Adrenal gland (tissue), 12 donors: ENCODE measurements around the gene AP2A1. TPM values are rescaled to one million over a fixed set of nuclear protein-coding genes. Genes with fewer than 3 reads are reported as not detected.

Experiments
- DNase-seq, 7 donors: peaks; one replicate each; pipeline ENCODE4 v3.0.0-alpha.2; 2019 to 2020
- H3K27ac ChIP-seq, 5 donors: fragments of 200-600 bp; sonication (generic) in 4 of 5; 1 replicate in 3 of 5; 2 replicates in 2 of 5; pipeline versions ENCODE4 v1.5.1 to v1.8.0; 2016 to 2020; ENCODE audit warnings: mild to moderate bottlenecking in 1 of 5
- H3K27me3 ChIP-seq: fragments of 200-600 bp; 2 replicates; pipeline ENCODE4 v1.8.0; 2021
- H3K36me3 ChIP-seq, 2 donors: fragments of 200-600 bp; replicated peaks in 1 of 2; 1 replicate in 1 of 2; 2 replicates in 1 of 2; pipeline versions ENCODE4 v1.5.1 to v1.8.0; 2018 to 2022
- H3K4me1 ChIP-seq, 2 donors: fragments of 200-600 bp; replicated peaks in 1 of 2; 1 replicate in 1 of 2; 2 replicates in 1 of 2; pipeline versions ENCODE4 v1.5.1 to v1.8.0; 2018 to 2021
- H3K4me3 ChIP-seq, 4 donors: fragments of 200-600 bp; sonication (generic) in 3 of 4; one replicate each; pipeline ENCODE4 v1.5.1; 2016 to 2018
- H3K9me3 ChIP-seq, 3 donors: fragments of 200-600 bp; sonication (generic) in 1 of 3; replicated peaks in 1 of 3; 1 replicate in 2 of 3; 2 replicates in 1 of 3; pipeline versions ENCODE4 v1.5.1 to v1.8.0; 2016 to 2021
- CTCF ChIP-seq, 6 experiments: fragments of 450-650 bp in 4 of 6; fragments of 200-600 bp in 2 of 6; sonication (generic) in 1 of 6; IDR thresholded peaks; 1 replicate in 5 of 6; 2 replicates in 1 of 6; pipeline versions ENCODE4 v1.5.1 to v1.8.0; 2016 to 2021; ENCODE audit warnings: antibody characterized with exemption in 6 of 6, mild to moderate bottlenecking in 2 of 6, moderate library complexity in 1 of 6
- POLR2A ChIP-seq, 2 donors: fragments of 450-650 bp; IDR thresholded peaks; one replicate each; pipeline ENCODE4 v1.6.1; 2017; ENCODE audit warnings: antibody characterized with exemption in 2 of 2, mild to moderate bottlenecking in 2 of 2, moderate library complexity in 1 of 2
- WGBS, 4 donors: extraction: QIAGEN DNeasy Blood & Tissue Kit in 2 of 4; methylation state at CpG; one replicate each; pipeline versions ENCODE4 v1.1.5 to v1.1.7; 2013 to 2017; 5-methylcytosine and 5-hydroxymethylcytosine counted together
- intact Hi-C, 2 donors: fragments of 100-400 bp; cut with DNase I; formaldehyde crosslinking; loops; one replicate each; pipeline versions ENCODE4 v1.14.1 to v1.15.0; 2022 to 2023
- polyA plus RNA-seq, 3 donors: library from polyadenylated mRNA; stranded (reverse); fragments of 200-250 nt in 2 of 3; fragments of 350-450 nt in 1 of 3; fragmentation: Illumina TruSeq in 1 of 3; extraction: RNeasy Lipid Tissue Mini Kit (QIAGEN cat#74804) in 1 of 3; gene quantifications; one replicate each; pipeline ENCODE4 v1.2.3, GENCODE V29; 2013 to 2014
- total RNA-seq, 9 donors: library from RNA; depleted of rRNA in 4 of 9; stranded (reverse); fragments of >200 nt in 4 of 9; fragments of 120-200 nt in 1 of 9; fragmentation: NEBNext Ultra II Directional in 1 of 9; extraction: Animal tissue kit (Norgen Biotek cat#: 25700) in 1 of 9; gene quantifications; one replicate each; pipeline versions ENCODE4 v1.1.0 to v1.2.4, GENCODE V29; 2013 to 2023
- donor health status: healthy with polysubstance abuse.
- donor health status: Bipolar disorder and iron deficiency.
- donor health status: DM: yes; HTN: yes; CAD: no.
- donor health status: DM: no; HTN: no; CAD: no.
- donor health status: DM: no; HTN: no; CAD: no.
- donor health status: DM: yes; HTN: yes; CAD: no.

The AP2A1 gene
- total and polyA plus RNA-seq, 12 donors: 59.8 to 455 (median 239) TPM

- H3K36me3 ChIP-seq: peaks cover 0 to 79% of the 10 kb centered on the region in 2 donors
- H3K27ac ChIP-seq: peak overlapping the region in 1 of 5 donors; percentile 13
- intact Hi-C loops: no loop called here
- 92 to 94% (median 94%) methylated on average over 20 to 28 of the region's 28 CpGs for WGBS, 4 donors
- TF ChIP-seq CTCF (IDR thresholded peaks at IDR 0.05) (no peak), POLR2A (IDR thresholded peaks at IDR 0.05) (no peak)
- H3K9me3 ChIP-seq: no peaks in the 10 kb centered on the region
- no peak for DNase-seq
- peaks cover 12 to 16% of the 10 kb centered on the region in 2 donors for H3K4me1 ChIP-seq
- no peaks in the 10 kb centered on the region for H3K27me3 ChIP-seq
- no peak overlapping the region for H3K4me3 ChIP-seq
These were observed 32.5 kb downstream of the AP2A1 start for GRCh38 chr19:49799271-49799797.

GRCh38 chr19:49799798-49800376, 33.1 kb downstream of the AP2A1 start:
- peak in 2 of 7 donors; percentile 29 to 69 for DNase-seq
- Histone ChIP-seq H3K27ac (peak overlapping the region in 1 of 5 donors; percentile 13), H3K4me1 (peaks cover 12 to 16% of the 10 kb centered on the region in 2 donors), H3K36me3 (peaks cover 0 to 78% of the 10 kb centered on the region in 2 donors), H3K27me3 (no peaks in the 10 kb centered on the region), H3K4me3 (no peak overlapping the region), H3K9me3 (no peaks in the 10 kb centered on the region)
- intact Hi-C loops: loop anchor here in 1 of 2 donors (10.0 kb wide), 1 partner anchor 45 kb away; no protein-coding TSS in a partner anchor
- TF ChIP-seq CTCF (IDR thresholded peaks at IDR 0.05) (peak in 1 of 6 experiments; percentile 24), POLR2A (IDR thresholded peaks at IDR 0.05) (no peak)
- 77 to 86% (median 83%) methylated on average over 21 to 25 of the region's 25 CpGs for WGBS, 4 donors

DNA sequence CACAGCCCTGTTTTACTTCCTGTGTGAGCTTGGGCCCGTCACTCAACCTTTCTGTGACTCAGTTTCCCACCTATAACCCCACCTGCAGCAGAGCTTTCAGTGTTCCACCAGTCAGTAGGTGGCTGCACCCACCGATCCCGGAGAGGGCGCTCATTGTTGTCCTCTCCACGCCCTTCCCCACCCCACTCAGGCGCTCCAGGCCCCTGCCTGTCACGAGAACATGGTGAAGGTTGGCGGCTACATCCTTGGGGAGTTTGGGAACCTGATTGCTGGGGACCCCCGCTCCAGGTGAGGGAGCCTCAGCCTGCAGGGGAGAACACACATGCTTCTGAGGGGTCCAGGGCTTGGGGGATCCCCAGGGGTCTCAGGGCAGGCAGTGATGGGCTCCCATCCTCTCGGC, 34.0 kb downstream of the AP2A1 start:
- 93 to 96% (median 95%) methylated on average over 10 of the region's 10 CpGs for WGBS, 4 donors

More for the DNA sequence above, 34.0 kb downstream of the AP2A1 start:
- TF ChIP-seq CTCF (IDR thresholded peaks at IDR 0.05) (no peak), POLR2A (IDR thresholded peaks at IDR 0.05) (no peak)
- H3K27ac ChIP-seq: peak overlapping the region; percentile 2 to 97 (median 92)
- H3K9me3 ChIP-seq: no peaks in the 10 kb centered on the region
- no peaks in the 10 kb centered on the region for H3K27me3 ChIP-seq
- H3K4me1 ChIP-seq: peaks cover 12 to 16% of the 10 kb centered on the region in 2 donors
- no peak for DNase-seq
- peaks cover 0 to 73% of the 10 kb centered on the region in 2 donors for H3K36me3 ChIP-seq
- H3K4me3 ChIP-seq: peak overlapping the region in 1 of 4 donors; percentile 67
- intact Hi-C loops: loop anchor here in 1 of 2 donors (10.0 kb wide), 1 partner anchor 46 kb away; no protein-coding TSS in a partner anchor
